HG02981 (cell line): ENCODE measurements around the gene C10orf62.
"Not testable (repeated sequence)": the region's sequence is repeated elsewhere in the genome, so short reads cannot be mapped to it uniquely, and the experiment has no call there.

Source experiments
- ATAC-seq: cut with Tn5 transposase; IDR thresholded peaks from one replicate; pipeline ENCODE4 v1.9.1; 2021; ENCODE audit warnings: mild to moderate bottlenecking, moderate library complexity; ENCODE audit not compliant: unreplicated experiment

C10orf62 gene, protein sequence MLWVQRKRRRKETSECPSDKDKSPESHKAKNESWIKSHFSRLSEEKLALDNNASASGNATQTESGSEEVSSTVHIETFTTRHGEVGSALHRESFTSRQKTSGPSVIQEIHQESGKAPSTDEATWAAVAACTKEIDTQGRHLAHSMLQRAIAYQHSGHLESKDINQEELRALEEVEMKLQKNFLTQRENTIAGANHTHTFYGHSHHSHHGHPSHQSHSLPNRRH

DNA sequence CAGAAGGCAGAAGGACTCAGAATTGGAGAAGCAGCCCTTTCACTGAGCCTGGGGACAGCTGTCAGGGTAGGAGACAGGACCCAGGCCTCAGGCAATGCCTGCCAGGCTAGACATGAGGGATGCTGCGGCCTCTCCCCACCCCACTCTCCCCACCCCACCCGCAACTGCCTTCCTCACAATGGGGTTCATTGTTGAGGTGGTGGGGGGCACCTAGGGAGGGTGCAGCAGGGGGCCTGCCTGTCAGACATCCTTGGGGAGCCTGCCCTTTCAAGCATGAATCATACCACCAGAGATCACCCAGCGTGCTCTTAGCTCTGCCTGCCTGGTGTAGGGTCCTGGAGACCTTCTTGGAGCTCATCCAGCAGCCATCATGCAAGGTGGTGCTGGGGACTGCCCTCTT lies at the start of gene C10orf62:
Gene C10orf62, plus strand, starts transcription at position 243 of the 400 bp plus-strand sequence. CDS start 177 bp downstream, outside the sequence.
- ATAC-seq: no peak

DNA sequence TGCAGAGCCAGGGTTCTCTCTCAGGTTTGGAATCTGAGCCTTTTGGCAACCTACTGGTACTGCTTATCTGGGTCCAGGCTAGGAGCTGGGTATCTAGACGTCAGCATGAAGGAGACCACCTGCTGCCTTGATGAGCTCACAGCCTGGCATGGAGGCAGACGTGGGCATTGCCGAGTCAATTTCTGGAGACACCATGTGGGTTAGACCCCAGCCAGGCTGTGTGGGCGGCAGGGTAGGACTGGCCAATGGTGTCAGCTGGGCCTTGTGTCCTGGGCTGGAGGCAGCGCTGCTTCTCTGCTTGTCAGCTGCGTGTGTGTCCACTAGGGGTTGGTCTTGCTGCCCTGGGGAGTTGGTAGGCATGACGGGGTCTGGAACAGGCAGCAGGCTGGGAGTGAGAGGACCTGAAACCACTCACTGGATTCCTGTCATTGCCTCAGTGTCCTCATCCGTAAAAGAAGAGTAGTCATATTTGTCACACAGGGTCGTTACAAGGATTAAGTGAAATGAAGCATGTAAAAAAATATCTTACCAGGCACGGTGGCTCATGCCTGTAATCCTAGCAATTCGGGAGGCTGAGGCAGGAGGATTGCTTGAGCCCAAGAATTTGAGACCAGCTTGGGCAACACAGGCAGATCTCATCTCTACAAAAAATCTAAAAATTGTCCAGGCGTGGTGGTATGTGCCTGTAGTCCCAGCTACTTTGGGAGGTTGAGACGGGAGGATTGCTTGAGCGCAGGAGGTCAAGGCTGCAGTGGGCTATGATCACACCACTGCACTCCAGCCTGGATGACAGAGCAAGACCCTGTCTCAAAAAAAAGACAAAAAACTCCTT lies 48.6 kb upstream of the C10orf62 start:
- no peak for ATAC-seq

DNA sequence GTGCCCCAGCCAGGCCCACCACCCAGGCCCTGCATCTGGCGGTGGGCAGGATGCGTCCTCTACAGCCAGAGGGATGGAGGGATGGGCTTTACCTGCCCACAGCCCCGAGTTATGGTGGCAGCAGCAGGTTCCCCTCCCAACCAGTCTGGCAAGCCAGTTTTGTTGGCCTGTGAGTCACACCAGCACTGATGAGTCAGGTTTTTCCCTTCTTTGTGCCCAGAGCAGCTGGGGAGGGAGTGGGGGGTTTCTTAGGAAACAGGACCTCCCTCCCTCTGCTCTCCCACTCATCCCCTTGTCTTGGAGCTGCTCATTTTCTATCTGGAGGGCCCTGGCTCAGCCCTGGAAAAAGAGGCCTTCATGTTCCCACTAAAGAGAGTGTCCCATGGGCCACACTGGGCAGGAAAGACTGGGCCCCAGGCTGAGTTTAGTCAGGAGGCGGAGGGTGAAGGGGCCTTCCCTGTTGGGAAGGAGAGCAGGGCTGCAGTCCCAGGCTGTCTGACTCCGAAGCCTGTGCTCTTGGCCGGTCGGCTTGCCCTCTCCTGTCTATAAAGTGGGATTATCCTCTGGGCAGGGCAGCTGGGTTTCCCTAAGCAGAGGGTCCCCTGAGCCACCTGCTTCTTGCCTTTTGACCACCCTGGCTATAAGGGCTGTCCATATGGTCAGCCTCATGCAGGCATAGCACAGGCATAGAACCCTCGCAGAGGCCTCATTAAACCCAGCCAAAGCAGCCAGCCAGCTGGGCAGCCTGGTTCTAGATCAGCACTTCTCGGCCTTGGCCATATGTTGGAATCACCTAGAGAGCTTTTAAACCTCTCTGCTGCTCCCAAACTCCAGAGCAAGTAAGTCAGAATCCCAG lies 47.1 kb upstream of the C10orf62 start:
- ATAC-seq: no peak

DNA sequence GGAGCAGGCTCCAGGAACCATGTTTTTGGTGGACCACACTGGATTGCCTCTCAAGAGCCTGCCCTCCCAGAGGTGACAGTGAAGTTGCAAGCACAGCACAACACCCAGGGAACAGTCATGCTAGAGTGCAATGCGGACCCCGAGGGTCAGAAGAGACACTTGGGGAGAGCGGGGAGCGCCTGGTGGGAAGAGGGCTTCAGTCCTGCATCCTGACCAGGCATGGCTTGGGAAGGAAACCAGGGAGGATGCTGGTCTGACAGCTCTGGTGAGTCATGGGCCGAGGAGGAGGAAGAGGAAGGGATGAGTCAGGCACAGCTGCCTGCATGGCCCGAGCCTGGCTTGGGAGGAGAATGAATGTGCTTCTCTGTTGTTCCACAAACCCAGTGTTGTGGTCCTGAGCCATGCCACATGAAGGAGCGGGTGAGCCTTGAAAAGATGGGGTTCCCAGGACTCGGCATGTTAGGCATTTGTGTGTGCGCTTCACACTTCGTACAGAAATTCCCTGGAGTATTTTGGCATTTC lies 46.4 kb upstream of the C10orf62 start:
- no peak for ATAC-seq

DNA sequence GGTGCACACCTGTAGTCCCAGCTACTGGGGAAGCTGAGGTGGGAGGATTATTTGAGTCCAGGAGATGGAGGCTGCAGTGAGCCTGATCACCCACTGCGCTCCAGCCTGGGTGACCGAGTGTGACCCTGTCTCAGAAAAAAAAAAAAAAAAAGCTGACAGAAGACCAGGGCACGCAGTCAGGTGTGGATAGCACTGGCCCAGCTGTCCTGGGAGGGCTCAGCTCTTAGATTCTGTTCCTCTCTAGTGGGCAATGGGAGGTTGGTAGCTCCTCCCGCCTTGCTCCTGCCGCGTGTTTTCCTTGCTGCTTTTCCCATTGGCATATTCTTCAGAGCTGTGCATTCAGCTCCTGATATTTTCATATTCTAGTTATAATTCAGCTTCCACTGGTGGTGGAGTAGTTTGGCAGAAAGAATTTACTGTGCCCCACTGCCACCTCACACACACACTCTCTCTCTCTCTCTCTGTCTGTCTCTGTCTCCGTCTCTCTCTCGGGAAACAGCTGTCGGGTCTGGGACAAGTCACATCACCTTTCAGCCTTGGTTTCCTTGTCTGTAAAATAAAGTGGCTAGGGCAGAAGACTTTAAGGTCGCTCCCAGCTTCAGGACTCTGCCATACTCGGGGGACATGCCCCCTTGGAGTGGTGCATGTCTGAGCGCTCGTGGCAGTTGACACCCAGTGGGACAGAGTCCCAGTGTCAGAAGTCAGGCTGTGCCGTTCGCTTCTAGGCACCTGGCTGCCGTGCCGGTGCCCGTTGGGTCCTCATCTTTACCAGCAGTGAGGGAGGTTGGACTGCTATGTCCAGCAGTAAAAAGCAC lies 42.9 kb upstream of the C10orf62 start:
- no peak for ATAC-seq

DNA sequence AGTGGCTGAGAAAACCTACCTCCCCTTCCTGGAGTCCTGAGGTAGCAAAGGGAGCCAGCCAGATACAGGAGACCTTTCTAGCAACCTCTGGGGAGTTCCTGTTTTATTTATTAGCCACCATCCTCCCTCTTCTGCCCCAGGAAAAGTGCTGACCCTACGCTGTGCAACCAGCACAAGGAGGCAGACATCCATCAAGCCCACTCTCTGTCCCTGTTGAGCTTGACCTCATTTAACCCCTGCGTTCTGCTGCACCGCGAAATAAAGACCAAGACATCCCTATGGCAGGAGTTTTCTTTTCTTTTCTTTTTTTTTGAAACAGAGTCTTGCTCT lies 42.3 kb upstream of the C10orf62 start:
- no peak for ATAC-seq

DNA sequence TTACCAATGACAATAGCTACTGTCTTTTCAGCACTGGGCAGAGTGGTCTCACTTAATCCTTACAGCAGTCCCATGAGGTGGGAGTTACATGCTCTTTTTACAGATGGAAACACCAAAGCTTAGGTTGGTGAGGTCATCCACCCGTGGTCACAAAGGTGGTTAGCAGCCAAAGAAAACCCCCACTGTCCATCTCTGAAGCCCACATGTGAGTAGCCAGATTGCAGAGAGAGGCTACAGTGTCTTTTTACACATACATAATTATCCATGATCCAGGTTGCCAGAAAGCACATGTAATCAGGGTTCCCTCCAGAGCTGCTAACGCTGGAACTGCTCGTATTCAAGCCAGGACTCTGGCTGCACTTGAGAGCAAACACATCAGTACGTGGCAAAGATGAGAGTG lies 41.6 kb upstream of the C10orf62 start:
- no peak for ATAC-seq

DNA sequence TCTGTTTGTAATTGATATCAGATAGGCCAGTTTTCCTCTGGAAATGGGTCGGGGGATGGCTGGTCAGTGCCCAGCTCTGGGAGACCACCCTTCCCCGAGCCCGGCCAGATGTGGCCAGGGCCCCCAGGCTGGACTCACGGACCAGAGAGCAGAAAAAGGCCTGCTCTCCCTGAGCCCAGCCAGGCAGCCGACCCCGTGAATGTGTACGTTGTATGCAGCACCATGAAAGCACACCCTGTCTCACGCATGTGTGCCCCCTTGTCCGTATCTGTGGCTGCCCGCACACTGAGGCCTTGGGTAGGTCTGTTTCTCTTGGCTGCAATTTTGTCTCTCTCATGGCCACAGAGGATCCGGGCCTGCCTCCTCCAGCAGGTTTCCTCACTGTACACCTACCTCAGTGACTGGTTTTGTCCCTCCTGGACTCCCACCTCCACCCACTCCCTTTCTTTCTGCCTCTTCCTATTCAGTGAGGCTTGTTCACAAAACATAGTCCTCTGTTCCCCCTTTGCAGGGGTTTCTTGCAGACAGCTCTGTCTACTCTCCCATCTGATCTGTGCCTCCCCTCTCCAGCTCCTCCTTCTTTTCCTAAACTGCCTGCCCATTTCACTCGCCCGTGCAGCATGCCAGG lies 40.6 kb upstream of the C10orf62 start:
- no peak for ATAC-seq

DNA sequence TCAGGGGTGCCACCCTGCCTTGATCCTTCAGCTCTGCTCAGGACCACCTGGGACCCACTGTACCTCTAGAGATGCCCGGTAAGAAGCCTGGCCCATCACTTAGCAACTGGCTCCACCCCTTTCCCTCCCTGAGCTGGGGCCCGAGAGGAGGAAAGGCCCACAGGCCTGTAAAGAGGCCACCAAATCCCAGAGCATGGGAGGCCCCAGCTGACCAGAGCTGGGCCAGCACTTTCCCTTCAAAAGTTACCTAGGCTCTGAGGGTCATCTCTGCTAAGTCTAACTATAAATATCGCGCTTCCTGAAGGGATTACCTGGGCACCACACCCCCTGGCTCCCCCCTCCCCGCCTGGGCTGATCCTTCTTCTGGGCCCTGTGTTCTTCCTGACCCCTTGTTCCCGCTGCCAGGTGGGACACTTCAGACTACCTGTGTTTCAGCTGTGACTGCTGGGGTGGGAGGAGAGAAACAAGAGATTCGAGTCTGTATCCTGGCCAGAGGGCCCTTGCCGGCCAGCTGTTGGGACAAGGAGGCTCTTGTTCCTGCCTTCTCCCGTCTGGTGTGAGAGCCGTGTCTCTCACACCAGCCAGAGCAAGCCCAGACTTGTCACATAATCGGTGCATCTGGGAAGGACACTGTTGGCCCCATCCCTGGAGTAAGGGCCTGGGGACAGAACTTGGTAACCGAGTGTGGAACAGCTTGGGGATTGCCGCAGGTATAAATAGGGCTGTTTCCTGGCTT lies 39.8 kb upstream of the C10orf62 start:
- ATAC-seq: no peak

DNA sequence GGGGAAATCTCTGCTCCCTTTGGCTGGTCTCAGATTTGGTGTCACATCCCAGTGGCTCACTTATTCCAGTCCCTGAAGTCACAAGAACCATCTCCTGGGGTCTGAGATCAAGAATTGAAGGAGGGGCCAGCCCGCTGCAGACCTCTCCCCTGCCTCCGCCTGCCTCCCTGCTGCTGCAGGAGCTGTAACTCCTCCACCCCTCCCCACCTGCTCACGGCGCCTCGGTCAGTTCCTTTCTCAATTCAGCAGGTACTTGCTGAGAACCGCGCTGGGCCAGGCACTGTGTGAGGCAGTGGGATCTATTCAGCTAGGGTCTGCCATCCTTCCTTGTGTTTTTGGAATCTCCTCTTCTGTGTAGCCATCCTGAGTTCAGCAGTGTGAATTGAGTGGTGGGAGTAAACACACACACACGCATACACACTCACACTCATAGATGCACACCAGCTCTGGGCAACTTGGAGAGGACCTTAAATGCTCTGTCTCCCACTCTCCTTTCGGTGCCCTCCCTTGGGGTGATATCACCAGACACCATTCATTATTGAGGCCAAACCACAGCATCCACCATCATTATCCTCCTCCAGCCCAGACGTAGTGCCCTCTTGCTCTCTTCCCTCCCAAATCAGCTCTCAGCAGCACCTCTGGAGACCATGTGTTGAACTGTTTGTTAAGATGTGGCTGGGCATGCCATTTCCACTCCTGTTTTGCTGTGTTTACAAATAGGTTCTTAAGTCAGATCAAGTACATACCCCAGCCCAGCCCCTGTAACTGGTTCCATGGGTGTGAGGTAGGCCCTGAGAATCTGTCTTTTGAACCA lies 39.0 kb upstream of the C10orf62 start:
- no peak for ATAC-seq

DNA sequence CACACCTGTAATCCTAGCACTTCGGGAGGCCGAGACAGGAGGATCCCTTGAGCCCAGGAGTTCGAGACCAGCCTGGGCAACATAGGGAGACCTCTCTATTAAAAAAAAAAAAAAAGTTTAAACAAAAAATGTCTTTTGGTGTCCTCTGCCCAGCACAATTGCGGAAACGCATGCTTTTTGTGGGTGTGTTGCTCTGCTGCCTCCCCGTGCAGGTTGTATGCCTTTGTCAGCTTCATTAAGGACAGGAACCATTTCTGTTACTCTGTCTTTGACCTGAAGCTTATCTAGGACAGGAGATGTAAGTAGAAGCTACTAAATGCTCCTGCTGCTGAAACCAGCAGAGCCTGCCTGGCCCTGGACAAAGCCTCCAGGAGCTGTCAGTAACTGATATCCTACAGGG lies 38.2 kb upstream of the C10orf62 start:
- ATAC-seq: no peak

DNA sequence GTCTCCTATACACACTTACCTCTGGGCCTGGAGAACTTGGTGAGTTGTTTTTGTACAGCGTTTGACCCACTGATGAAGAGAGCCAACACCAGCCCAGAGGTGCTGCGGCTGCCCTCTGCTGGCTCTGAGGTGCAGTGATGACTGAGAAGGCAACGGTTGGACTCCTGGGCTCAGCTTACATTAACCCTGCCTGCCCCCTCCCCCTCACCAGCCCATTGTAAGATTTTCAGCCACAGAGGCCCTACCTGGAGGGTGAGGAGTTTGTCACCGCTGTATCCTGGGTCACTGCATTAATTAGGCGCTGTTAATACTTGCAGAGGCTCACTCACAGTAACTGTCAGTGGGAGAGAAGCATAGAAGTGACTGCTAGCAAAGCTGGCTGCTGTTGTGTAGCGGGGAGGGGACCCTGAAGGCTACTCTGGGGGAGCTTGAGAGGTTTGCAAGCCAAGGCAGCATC lies 35.9 kb upstream of the C10orf62 start:
- no peak for ATAC-seq

DNA sequence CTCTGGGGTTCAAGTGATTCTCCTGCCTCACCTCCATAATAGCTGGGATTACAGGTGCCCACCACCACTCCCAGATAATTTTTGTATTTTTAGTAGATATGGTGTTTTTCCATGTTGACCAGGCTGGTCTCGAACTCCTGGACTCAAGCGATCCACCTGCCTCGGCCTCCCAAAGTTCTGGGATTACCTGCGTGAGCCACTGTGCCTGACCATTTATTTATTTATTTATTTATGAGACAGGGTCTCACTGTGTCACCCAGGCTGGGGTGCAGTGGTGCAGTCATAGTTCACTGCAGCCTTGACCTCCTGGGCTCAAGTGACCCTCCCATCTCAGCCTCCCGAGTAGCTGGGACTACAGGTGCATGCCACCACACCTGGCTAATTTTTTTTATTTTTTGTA lies 35.2 kb upstream of the C10orf62 start:
- not testable (repeated sequence) for ATAC-seq

DNA sequence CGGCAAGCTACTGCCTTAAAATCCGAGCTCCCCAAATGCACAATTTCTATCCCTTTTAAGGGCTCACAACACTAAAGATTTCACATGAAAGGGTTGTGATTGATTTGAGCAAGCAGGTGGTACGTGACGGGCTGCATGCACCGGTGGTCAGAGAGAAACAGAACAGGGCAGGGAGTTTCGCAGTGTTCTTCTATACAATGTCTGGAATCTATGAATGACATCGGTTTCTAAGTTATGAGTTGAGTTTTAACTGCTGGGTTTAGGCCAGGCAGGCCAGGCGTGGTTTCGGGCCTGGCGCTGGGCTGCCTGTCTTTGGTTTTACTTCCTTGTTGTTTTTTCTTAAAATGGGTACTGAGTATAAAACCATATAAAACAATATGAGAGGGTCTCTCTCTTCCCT lies 34.0 kb upstream of the C10orf62 start:
- not testable (repeated sequence) for ATAC-seq

DNA sequence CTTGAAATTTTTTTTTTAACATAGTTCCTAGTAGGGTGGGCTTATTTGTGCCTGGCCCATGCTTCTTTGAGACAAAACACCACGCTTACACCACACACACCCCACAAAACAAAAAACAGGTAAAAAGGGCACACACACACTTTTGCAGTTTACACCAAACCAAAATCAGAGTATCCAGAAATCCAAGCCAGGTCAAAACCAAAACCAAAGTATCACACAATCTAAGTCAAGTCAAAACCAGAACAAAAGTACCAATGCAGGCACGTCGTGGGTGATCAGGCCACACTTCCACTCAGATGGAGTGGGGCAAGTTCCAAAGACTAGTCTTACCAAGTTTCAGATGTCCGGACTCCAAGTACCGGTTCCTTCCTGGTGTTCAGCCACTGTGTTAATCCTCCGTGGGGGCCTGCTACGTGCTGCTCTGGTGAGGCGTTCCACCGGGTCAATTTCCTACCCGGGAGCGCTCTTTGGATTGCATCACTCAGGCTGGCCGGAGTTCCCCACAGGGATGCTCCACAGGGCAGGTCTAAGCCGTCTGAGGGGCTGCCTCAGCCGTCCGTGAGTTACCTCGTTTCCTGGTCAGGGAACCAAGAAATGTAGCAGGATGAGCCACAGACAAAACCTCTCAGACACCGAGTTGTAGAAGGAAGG lies 28.7 kb upstream of the C10orf62 start:
- not testable (repeated sequence) for ATAC-seq

DNA sequence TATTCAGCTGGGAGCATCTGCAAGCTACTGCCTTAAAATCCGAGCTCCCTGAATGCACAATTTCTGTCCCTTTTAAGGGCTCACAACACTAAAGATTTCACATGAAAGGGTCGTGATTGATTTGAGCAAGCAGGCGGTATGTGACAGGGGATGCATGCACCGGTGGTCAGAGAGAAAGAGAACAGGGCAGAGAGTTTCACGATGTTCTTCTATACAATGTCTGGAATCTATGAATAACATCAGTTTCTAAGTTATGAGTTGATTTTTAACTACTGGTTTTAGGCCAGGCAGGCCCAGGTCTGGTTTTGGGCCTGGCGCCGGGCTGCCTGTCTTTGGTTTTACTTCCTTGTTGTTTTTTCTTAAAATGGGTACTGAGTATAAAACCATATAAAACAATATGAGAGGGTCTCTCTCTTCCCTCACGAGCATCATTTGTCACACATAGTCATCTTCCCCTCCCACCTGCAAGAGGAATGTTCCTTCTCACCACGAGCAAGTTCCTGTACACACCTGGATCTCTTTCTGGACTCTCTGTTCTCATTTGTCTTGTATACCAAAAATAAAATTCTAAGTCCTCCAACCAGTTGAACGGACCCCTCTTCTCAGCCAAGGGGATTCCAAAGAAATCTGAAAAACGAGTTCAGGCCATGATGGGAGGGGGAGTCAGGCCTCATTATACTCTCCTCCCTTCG lies 28.0 kb upstream of the C10orf62 start:
- not testable (repeated sequence) for ATAC-seq

DNA sequence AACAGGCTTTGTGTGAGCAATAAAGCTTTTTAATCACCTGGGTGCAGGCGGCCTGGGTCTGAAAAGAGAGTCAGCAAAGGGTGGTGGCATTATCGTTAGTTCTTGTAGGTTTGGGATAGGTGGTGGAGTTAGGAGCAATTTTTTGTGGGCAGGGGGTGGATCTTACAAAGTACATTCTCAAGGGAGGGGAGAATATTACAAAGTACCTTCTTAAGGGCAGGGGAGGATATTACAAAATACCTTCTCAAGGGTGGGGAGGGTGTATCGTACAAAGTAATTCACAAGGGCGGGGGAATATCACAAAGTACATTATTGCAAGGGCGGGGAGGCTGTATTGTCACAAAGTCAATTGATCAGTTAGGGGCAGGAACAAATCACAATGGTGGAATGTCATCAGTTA lies 27.2 kb upstream of the C10orf62 start:
- not testable (repeated sequence) for ATAC-seq
